RPMI8226 (cell line): Measurements from ENCODE around the gene ITPRIPL2.

Experiments
- DNase-seq: peaks from one replicate; pipeline ENCODE4 v3.0.0-alpha.2; 2015

The ITPRIPL2 gene

DNA sequence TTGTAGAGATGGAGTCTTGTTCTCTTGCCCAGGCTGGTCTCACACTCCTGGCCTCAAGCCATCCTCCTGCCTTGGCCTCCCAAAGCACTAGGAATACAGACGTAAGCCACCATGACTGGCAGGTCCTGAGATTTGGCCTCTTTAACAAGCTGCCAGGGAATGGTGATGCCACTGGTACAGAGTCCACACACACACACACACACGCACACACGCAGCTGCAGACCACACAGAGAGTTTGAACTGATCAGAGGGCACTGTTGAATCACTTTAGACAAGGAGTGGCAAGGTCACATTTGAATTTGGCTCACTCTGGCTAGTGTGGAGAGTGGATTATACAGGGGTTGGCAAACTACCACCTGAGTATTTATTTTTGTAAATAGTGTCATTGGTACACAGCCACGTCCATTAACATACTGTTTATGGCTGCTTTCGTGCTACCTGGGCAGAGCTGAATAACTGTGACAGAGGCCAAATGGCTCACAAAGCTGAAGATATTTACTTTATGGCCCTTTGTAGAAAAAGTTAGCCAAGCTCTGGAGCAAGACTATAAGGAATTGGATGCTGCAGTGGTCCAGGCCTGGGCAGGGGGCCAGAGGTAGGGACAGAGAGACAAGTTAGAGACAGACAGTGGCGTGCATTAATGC is 9.9 kb downstream of the ITPRIPL2 start:
- no peak for DNase-seq

DNA sequence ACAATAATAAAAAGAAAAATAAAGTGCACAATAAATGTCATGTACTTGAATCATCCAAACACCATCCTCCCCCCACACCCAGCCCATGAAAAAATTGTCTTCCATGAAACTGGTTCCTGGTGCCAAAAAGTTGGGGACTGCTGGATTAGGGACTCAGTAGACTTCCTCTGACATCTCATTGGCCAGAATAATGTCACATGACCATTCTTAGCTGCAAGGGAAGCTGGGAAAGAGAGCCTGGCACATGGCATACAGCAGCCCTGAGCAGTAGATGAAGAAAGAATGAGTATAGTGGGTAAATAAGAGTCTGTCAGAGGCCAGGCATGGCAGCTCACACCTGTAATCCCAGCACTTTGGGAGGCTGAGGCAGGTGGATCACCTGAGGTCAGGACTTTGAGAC is 12.5 kb downstream of the ITPRIPL2 start:
- DNase-seq: no peak

DNA sequence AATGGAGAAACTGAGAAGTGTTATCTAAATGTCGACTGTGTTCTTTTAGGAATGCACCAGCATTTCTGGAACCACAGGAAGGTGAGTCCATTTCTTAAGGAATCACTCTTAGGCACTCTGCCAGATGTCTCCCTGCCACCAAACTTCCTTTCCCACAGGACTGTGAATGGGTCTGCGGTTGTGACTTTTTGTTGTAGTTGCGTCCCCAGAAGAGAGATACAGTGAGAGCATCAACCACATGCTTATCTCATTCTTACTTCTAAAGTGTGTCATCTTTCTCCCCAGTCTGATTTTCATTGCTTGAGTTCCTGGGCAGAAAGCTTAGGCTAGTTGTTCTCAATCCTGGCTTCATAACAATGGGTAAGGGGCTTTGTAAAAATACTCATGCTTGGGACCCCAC is 13.4 kb downstream of the ITPRIPL2 start:
- no peak for DNase-seq

DNA sequence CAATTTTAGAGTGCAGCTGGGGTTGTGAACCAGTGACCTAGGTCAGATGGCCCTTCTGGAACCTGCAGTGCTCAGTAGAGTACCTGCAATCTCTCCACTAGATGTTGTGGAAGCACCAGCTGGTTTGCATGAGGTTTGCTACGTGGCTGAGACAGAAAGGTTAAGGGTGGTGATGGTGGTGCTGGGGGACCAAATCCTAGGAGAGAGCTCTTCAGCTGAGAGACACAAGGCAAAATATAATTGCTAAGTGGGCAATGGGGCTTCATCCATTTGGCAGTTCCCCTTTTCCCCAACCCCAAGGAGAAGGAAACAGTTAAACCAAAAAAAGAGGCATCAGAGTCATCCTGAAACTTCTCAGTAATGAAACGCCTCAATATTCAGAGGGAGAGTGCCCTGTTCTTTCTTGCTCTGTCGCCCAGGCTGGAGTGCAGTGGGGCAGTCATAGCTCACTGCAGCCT is 13.9 kb downstream of the ITPRIPL2 start:
- DNase-seq: peak; percentile 49

DNA sequence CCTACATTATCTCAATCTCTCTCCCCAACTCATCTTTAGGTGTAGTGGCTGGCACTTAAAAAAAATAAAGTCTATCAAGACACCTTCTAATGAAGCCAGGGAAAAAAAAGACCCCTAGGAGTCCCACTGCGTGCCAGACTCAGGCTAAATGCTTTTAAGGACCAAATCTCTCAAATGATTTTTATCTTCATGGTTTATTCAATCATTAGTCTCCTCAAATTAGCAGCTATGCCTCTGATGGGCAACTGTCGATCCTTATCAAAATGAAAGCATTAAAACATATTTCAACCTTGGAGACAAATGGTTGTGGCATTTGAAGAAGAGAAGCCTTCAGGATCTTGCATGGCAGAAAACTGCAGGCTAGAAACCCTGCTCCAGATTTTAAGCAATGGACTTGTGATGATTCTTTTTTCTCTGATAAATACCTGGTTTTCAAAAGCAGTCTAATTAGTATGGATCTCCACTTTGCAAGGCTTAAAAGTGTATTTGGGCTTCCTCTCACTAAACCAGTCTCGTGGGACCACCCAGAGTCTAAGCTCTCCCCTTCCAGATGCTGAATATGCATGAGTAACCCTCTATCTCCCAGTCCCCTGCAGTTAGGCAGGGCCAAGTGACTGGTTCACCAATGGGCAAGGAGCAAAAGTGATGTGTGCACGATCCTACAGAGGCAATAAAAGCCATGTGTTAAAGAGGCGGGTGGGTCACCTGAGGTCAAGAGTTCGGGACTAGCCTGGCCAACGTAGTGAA is 14.9 kb downstream of the ITPRIPL2 start:
- DNase-seq: no peak

DNA sequence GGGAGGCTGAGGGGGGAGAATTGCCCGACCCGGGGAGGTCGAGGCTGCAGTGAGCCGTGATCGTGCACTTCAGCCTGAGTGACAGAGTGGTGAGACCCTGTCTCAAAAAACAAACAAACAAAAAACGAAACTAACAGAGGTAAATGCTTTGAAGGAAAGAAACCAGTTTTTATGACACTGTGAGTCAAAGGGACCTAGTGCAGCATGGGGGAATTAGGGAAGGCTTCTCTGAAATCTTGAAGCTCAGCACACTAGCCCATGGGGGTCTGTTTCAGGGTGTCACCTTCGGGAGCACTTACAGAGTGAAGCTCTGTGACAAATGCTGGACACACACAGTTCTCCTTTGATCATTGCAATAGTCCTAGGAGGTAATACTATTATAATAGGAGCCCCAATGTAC is 16.6 kb downstream of the ITPRIPL2 start:
- DNase-seq: no peak

DNA sequence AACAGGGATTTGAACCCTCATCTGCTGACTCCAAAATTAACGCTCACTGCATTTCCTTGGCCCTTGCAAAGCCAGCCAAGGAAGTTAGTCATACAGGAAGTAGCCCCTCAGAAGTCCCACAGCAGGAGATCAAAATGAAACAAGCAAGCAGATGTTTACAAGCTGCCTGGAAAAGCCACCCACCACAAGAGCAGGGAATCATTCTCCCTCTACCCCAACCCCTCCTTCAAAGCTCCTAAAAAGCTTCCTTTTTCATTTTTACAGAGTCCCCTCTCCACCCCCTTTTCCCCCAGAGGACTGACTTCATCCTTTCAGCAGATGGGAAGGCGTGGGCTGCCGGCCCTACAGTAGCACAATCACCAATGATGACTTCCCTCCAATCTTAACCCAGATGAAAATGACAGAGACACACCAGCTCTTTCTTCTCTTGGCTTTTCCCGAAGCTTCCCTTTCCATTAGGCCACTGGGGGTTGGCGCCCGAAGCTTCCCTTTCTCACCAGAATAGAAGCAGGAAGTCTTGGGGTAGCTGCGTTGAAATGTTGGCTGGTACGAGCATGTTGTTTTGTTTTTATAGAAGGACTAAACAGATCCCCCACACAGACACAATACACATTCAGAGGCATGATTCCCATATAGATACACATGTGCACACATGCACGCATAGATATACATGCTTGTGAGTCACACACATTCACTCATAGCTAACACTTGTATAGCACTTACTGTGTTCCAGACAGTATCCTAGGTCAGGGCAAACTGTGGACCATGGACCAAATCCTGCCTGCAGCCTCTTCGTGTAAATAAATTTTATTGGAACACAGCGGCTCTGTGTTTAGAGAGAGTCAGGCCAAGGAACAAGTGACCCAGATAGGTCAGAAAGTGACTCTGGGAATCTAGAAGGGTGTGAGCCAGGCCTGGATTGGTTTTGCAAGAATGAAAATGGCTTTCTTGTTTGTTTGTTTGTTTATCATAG is 17.4 kb downstream of the ITPRIPL2 start:
- no peak for DNase-seq

DNA sequence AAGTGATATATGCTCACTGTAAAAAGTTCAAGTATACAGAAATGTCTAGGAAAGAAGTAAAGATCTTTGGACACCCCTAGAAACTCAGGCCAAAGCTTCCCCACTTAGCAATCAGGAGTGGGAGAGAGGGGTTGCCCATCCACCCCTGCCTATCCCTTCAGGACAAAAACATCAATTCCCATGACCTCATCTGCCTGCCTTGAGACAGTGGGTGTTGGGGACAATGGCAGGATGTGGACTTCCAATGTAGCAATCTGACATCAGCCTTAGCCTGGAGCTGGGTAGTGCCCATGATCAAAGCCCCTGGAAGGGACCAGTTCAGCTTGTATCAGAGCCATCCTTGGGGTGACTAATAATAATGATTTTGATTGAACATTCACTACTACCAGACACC is 18.1 kb downstream of the ITPRIPL2 start:
- DNase-seq: no peak

DNA sequence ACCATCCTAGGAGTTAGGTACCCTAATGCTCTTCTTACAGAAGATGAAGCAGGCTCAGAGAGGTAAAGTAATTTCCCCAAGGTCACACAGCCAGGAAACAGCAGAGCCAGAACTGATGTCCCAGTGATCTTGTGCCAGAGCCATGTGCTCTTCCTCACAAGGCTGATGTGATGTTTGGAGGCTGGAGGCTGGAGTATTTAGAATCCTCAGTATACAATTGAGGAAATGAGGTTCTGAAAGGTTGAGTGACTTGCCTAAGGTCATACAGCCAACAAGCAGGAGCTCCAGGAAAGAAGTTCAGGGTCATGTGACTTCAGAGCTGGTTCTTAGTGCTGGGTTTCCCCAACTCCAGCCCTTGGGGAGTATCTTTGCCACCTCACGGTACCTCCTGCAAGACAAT is 18.5 kb downstream of the ITPRIPL2 start:
- DNase-seq: no peak

DNA sequence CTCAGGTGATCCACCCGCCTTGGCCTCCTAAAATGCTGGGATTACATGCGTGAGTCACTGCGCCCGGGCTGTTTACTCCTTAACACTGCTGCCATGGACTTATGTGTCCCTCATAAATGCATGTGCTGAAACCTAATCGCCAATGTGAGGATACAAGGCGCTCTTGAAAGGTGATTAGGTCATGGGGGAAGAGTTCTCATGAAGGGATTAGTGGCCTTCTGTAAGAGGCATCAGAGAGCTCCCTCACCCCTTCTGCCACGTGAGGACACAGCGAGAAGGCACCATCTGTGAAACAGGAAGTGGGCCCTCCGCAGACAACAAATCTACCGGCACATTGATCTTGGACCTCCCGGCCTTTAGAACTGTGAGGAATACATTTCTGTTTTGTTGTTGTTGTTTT is 19.1 kb downstream of the ITPRIPL2 start:
- no peak for DNase-seq

DNA sequence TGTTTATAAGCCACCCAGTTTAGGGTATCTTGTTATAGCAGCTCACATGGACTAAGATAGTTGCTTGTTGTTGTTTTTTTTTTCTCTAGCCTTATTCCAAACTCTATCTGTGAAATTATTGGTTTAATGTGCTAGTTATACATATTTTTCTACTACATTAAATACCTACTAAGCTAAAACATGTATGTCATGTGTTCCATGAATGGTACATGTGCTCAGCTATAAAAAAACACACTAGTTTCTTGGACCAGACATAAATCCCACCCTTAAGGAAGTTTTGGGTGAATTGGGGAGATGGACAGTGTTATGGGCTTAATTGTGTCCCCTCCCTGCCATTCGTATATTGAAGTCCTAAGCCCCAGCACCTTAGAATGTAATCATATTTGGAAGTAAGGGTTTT is 19.8 kb downstream of the ITPRIPL2 start:
- no peak for DNase-seq

DNA sequence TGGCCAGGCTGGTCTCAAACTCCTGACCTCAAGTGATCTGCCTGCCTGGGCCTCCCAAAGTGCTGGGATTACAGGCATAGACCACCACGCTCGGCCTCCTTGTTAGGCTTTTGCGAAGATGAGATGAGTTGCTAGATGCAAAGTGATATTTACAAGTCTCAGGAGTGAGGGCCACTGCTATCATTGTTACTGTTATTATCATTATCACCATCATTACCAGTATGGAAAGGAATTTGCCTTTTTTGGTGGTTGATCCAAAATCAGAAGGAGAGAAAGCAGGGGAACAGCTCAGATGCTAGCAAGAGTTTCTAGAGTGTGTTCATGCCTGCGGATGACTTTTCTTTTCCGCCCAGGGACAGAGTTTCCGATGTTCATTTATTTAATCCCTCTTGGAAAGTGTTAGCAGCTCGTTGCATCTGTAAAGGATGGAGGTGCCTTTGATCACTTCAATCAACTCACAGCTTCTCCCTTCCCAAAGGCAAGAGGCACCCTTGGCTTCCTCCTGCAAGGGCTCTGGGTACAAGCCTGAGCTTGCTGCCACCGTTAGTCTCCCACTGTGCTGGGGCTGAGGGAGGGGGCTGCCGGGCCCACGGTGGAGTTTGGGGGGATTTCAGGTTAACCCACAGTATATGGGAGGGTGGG is 21.6 kb downstream of the ITPRIPL2 start:
- no peak for DNase-seq

DNA sequence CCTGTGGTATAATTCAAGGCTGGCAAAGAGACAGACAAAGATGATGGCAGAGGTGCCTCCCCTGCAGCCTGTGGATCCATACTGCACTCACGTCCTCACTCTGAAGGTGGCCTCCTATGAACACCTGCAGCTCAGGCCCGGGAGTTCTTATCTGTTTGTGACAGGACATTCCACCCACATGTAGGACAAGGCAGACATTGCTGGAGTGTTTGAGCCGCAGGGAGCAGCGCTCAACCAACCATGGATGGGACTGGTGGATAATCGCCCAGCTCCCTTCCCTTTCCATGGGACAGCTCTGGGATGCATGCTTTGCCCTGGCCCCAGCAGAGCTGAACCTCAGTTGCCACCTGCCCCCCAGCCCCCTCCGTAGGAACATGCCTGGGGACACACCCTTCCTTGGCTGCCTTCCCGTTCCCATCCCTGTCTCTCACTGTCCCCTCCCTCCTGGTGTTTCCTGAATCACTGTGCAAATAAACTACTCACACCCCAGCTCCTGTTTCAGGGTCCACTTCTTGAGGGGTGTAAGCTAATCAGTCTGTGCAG is 22.2 kb downstream of the ITPRIPL2 start:
- no peak for DNase-seq

DNA sequence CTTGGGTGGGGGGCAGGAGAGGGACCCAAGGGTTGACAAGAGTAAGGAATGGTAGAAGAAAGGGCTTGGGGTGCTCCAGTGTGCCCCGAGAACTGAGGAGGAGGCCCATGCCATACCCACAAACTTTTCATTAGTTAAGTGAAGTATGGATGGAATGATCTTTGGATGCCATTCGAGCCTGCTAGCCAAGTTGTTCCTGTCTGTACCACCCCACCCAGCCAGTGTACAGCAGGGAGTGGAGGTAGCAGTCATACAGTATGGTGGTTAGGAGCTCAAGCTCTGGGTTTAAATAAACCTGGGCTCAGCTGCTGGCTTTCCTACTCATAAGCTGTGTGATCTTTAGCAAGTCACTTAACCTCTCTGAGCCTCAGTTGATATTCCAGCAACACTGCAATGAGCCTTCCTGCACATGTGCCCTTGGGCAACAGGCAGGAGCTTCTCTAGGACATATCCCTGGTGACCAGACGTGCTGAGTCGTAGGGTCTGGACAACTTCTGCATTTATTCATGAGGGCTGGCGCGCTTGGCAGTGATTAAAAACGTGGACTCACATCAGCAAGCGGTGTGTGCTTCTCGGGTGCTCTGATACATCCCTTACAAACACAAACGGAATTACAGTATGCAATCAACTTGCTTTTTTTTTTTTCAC is 22.9 kb downstream of the ITPRIPL2 start:
- peak; percentile 37 for DNase-seq

DNA sequence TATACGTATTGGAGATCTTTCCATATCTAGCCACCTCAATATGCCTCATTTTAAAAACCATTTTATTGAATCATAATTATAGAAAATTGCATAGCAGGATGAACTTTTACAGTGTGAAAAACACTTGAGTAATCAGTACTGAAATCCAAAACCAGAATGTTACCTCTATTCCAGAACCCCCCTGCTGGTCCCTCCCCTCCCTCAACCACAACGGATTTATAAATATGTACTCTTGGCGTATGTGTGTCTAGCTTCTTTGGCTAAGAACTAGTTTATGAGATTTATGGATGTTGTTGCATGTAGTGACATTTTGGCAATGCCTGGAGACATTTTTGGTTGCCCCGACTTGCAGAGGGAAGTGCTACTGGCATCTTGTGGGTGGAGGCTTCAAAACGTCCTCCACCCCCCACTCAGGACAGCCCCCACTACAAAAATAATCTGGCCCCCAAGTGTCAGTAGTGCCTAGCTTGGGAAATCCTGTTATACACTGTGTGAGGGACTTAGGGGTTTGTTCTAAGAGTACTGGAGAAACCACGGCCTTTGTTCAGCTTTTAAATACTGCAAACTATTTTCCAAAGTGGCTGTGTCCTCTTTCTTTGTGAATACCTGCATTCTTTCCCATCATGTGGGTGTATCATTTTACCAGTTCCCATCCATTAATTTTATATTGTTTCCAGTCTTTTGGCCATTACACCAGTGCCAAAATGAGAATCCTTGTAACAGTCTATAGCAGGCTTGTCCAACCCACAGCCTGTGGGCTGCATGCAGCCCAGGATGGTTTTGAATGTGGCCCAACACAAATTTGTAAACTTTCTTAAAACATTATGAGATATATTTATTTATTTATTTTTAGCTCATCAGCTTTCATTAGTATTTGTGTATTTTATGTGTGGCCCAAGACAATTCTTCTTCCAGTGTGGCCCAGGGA is 23.7 kb downstream of the ITPRIPL2 start:
- no peak for DNase-seq

DNA sequence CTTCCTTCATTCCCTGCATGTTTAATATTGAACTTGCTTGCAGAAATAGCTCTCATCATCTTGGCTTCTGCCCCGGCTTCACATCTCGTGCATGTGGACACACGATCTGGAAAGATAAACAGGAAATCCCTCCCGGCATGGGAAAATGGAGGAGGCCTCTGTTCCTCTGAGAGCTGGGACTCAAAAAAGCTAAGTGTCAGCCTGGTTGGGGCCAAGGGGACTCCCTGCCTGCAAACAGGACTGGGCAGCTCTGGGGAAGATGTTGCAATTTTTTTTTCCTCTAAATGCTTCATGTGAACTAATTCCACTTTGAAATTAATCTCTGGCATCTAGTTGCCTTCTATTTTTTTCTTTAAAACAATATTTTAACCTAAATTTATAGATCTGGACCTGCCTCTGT is 24.8 kb downstream of the ITPRIPL2 start:
- DNase-seq: no peak

DNA sequence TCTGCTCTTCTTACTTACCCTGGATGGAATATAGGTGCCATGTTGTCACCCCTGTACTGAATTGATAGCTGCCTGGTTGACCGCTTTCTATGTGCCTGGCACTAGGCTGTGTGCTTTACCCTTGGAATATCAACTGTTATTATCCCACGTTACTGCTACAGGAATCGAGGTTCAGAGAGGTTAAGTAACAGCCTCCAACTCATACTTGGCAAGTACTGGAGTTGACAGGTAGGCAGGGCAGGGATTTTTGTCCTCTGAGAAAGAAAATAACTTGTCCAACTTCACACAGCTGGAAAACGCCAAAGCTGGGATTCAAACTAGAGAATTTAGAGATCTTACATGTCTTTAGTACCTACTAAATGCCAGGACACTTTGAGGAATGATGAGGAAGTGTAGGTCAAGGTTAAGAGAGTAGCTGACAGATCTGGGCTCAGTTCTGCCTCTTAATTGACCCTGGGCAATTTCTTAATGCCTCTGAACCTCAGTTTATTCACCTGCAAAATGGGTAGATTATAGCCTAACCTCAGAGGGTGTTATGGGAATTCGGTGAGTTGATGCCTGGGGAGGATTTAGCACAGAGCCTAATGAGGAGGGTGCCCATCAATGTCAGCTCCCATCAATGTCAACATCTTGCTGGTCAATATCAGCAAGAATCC is 25.8 kb downstream of the ITPRIPL2 start:
- no peak for DNase-seq

DNA sequence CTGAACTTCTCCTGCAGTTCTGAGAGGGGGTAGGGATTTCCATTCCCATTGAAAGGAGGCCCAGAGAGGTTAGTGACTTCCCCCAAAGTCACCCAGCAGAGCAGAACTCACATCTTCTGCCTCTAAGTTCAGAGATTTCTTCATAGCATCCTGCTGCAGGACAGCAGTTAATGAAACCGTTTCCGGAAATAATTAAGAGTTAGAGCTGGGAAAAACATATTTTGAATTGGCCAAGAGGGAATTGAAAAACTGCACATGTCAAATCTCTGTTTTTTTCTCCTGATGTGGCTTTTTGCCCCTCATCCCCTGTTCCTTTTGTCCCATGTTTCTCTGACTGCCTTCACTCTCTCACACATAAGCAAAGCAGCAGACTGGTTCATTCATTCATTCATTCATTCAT is 26.6 kb downstream of the ITPRIPL2 start:
- no peak for DNase-seq

DNA sequence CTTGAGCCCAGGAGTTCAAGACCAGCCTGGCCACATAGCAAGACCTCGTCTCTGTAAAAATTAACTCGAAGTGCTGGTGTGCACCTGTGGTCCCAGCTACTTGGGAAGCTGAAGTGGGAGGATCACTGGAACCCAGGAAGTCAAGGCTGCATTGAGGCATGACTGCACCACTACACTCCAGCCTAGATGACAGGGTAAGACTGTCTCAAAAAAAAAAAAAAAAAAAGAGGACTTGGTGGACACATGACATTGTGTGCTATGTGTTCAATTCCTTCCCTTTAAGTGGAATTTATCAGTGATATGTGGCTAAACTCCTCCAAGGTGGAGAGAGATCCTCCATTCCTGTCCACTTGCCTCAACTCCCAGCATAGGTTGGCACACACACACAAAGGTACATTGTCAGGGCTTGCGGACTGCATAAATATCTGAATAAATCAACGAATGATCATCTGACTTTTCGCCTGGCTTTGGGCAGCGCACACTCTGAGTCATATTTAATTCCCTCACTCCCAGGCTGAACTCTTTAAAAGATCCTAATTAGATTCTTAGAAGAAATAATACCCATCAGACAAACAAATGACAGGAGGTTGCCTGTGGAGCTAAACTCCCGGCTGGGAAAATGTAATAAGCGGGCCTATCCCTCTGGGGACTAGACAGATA is 29.3 kb downstream of the ITPRIPL2 start:
- DNase-seq: no peak

DNA sequence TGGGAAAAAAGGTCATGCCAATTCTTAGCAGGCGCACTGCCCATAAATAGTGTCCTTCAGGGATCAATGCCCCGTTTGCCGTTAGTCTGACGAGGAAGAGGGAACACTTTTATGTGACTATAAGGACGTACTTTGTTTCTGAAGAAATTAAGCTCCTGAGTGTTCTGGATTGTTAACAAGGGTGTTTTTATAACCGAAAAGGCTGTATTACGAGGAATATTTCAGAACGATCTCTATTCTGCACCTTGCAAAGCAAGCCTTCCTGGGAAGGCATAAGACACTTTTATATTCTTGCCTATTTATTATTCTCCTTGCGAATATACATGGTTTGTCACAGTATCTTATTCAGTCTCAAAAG is 29.8 kb downstream of the ITPRIPL2 start:
- no peak for DNase-seq
